Liver (tissue), 2 donors: ENCODE results near the gene IARS1.

Experiments used
- TF ChIP-seq, protein P1 (sequence below): fragments of 150-350 bp; IDR thresholded peaks from 2 replicates; pipeline ENCODE4 v1.5.1; 2017; ENCODE audit warnings: improper control_type of control experiment, low read depth, low read length; ENCODE audit not compliant: missing input control
- TF ChIP-seq, protein P2 (sequence below): IDR thresholded peaks from 2 replicates; pipeline ENCODE4 v1.6.1; 2016; ENCODE audit warnings: antibody characterized with exemption, mild to moderate bottlenecking
- donor health status: healthy.

DNA sequence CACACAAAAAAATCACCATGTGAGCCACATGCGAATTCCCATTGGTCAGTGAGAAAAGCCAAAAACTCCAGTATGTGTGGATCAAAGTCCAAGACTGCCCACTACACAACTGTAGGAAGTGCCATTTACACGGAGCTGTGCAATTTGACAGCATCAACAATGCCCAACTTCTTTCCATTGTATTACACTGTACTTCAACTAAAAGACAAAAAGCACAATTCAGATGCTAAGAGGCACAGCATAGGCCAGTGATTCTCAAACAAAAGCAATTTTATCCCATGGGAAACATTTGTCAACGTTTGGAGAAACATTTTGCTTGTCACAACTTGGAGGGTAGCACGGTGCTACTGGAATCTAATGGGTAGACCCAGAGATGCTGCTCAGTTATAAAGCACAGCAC, 39.8 kb downstream of the IARS1 start:
- TF ChIP-seq, protein P1, sequence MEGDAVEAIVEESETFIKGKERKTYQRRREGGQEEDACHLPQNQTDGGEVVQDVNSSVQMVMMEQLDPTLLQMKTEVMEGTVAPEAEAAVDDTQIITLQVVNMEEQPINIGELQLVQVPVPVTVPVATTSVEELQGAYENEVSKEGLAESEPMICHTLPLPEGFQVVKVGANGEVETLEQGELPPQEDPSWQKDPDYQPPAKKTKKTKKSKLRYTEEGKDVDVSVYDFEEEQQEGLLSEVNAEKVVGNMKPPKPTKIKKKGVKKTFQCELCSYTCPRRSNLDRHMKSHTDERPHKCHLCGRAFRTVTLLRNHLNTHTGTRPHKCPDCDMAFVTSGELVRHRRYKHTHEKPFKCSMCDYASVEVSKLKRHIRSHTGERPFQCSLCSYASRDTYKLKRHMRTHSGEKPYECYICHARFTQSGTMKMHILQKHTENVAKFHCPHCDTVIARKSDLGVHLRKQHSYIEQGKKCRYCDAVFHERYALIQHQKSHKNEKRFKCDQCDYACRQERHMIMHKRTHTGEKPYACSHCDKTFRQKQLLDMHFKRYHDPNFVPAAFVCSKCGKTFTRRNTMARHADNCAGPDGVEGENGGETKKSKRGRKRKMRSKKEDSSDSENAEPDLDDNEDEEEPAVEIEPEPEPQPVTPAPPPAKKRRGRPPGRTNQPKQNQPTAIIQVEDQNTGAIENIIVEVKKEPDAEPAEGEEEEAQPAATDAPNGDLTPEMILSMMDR, result no peak
- TF ChIP-seq, protein P2, sequence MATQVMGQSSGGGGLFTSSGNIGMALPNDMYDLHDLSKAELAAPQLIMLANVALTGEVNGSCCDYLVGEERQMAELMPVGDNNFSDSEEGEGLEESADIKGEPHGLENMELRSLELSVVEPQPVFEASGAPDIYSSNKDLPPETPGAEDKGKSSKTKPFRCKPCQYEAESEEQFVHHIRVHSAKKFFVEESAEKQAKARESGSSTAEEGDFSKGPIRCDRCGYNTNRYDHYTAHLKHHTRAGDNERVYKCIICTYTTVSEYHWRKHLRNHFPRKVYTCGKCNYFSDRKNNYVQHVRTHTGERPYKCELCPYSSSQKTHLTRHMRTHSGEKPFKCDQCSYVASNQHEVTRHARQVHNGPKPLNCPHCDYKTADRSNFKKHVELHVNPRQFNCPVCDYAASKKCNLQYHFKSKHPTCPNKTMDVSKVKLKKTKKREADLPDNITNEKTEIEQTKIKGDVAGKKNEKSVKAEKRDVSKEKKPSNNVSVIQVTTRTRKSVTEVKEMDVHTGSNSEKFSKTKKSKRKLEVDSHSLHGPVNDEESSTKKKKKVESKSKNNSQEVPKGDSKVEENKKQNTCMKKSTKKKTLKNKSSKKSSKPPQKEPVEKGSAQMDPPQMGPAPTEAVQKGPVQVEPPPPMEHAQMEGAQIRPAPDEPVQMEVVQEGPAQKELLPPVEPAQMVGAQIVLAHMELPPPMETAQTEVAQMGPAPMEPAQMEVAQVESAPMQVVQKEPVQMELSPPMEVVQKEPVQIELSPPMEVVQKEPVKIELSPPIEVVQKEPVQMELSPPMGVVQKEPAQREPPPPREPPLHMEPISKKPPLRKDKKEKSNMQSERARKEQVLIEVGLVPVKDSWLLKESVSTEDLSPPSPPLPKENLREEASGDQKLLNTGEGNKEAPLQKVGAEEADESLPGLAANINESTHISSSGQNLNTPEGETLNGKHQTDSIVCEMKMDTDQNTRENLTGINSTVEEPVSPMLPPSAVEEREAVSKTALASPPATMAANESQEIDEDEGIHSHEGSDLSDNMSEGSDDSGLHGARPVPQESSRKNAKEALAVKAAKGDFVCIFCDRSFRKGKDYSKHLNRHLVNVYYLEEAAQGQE, result no peak
